HCT116 (cell line): ENCODE data around the gene DNPEP. TPM values are rescaled to one million over a fixed set of nuclear protein-coding genes. Genes with fewer than 3 reads are reported as not detected.

Source experiments
- ATAC-seq: fragments of 200-7000 bp; cut with Tn5 transposase; 2 replicates; pipeline ENCODE4 v1.9.1; 2020; ENCODE audit warnings: mild to moderate bottlenecking, moderate library complexity
- BruUV-seq: library from RNA; stranded (reverse); fragments of 400-500 nt; replicated peaks from 2 replicates; lab custom pipeline; 2021; lab: Mats Ljungman, UMichigan
- CTCF ChIA-PET: fragments of 300-600 bp; sonication (Branson Sonifier 250); formaldehyde crosslinking; loops from one replicate; lab custom pipeline; 2021; ENCODE audit warnings: antibody characterized with exemption; lab: Charles Lee
- POLR2A ChIA-PET: fragments of 300-600, 350-600 bp; sonication (Branson Sonifier 250); formaldehyde crosslinking; loops from one replicate; lab custom pipeline; 2021; ENCODE audit warnings: antibody characterized with exemption; lab: Charles Lee
- RAD21 ChIA-PET, 2 experiments: fragments of 300-600 bp; sonication (Branson Sonifier 250); formaldehyde crosslinking; loops; one replicate each; lab custom pipeline; 2023; ENCODE audit warnings: low total read pairs in 2 of 2; ENCODE audit not compliant: uncharacterized antibody in 2 of 2, unreplicated experiment in 2 of 2, low non-redundant PET in 1 of 2; lab: Charles Lee
- DNase-seq: peaks from one replicate; pipeline ENCODE4 v3.0.0-alpha.2; 2010; ENCODE audit warnings: low read depth, low spot score
- H2AFZ ChIP-seq: fragments of 200-600 bp; shearing (Covaris generic), sonication (generic); 2 replicates; pipeline ENCODE4 v1.6.1; 2017; ENCODE audit warnings: low read depth, mixed run types, mixed read lengths, antibody characterized with exemption, low read length; ENCODE audit not compliant: poor library complexity, severe bottlenecking
- H3K27ac ChIP-seq: 2 replicates; pipeline ENCODE4 v1.5.1; 2012; ENCODE audit warnings: low read depth, low read length
- H3K27me3 ChIP-seq: fragments of 200-600 bp; sonication (generic); 2 replicates; pipeline ENCODE4 v1.6.1; 2016; ENCODE audit warnings: mixed run types, low read length, mixed read lengths; ENCODE audit not compliant: insufficient read depth
- H3K36me3 ChIP-seq, 2 experiments: fragments of 200-500 bp in 1 of 2; fragments of 200-600 bp in 1 of 2; sonication (Bioruptor generic) in 1 of 2; sonication (generic) in 1 of 2; 2 replicates each; pipeline versions ENCODE4 v1.5.1 to v1.6.1; 2014 to 2016; ENCODE audit warnings: low read length in 2 of 2, inconsistent platforms in 1 of 2, mixed read lengths in 1 of 2, mixed run types in 1 of 2; ENCODE audit not compliant: insufficient read depth in 2 of 2, control insufficient read depth in 1 of 2
- H3K4me1 ChIP-seq, 2 experiments: fragments of 200-600 bp in 1 of 2; sonication (generic) in 1 of 2; 2 replicates each; pipeline versions ENCODE4 v1.5.1 to v1.6.1; 2012 to 2017; ENCODE audit warnings: low read length in 2 of 2, inconsistent platforms in 1 of 2, mild to moderate bottlenecking in 1 of 2, mixed read lengths in 1 of 2, mixed run types in 1 of 2, moderate library complexity in 1 of 2; ENCODE audit not compliant: insufficient read depth in 2 of 2, control insufficient read depth in 1 of 2
- H3K4me2 ChIP-seq: fragments of 200-600 bp; sonication (generic); 2 replicates; pipeline ENCODE4 v1.6.1; 2017; ENCODE audit warnings: mixed run types, low read length, mixed read lengths
- H3K4me3 ChIP-seq, 2 experiments: fragments of 200-600 bp in 1 of 2; sonication (generic) in 1 of 2; replicated peaks in 1 of 2; 2 replicates each; pipeline ENCODE4 v1.5.1; 2011 to 2016; ENCODE audit warnings: low read length in 2 of 2, control low read depth in 1 of 2, low read depth in 1 of 2, mild to moderate bottlenecking in 1 of 2, mixed read lengths in 1 of 2, mixed run types in 1 of 2
- H3K79me2 ChIP-seq: fragments of 200-600 bp; sonication (generic); 2 replicates; pipeline ENCODE4 v1.6.1; 2017; ENCODE audit warnings: mild to moderate bottlenecking, mixed run types, low read length, moderate library complexity, mixed read lengths; ENCODE audit not compliant: insufficient read depth
- H3K9ac ChIP-seq: fragments of 200-600 bp; sonication (generic); 2 replicates; pipeline ENCODE4 v1.6.1; 2016; ENCODE audit warnings: low read length, mixed read lengths
- H3K9me2 ChIP-seq: fragments of 200-600 bp; sonication (generic), shearing (Covaris generic); 2 replicates; pipeline ENCODE4 v1.6.1; 2017; ENCODE audit warnings: mixed run types, mild to moderate bottlenecking, moderate library complexity; ENCODE audit not compliant: insufficient read depth
- H3K9me3 ChIP-seq, 2 experiments: fragments of 200-500 bp in 1 of 2; fragments of 200-600 bp in 1 of 2; sonication (Bioruptor generic) in 1 of 2; sonication (generic) in 1 of 2; 2 replicates each; pipeline ENCODE4 v1.6.1; 2014 to 2017; ENCODE audit warnings: low read length in 2 of 2, mixed read lengths in 2 of 2, inconsistent platforms in 1 of 2, low read depth in 1 of 2, mild to moderate bottlenecking in 1 of 2, mixed run types in 1 of 2, moderate library complexity in 1 of 2; ENCODE audit not compliant: control insufficient read depth in 1 of 2, insufficient read depth in 1 of 2
- H4K20me1 ChIP-seq: fragments of 200-600 bp; sonication (generic), shearing (Covaris generic); 2 replicates; pipeline ENCODE4 v1.6.1; 2017; ENCODE audit warnings: mixed run types, mild to moderate bottlenecking, moderate library complexity; ENCODE audit not compliant: insufficient read depth
- CEBPB ChIP-seq: IDR thresholded peaks from 2 replicates; pipeline ENCODE4 v1.6.1; 2012; ENCODE audit warnings: low read depth
- EZH2phosphoT487 ChIP-seq: fragments of 200-600 bp; IDR thresholded peaks from 2 replicates; pipeline ENCODE4 v1.6.1; 2018; ENCODE audit warnings: antibody characterized with exemption, borderline replicate concordance
- JUND ChIP-seq: IDR thresholded peaks from 2 replicates; pipeline ENCODE4 v1.6.1; 2012
- POLR2A ChIP-seq: IDR thresholded peaks from 2 replicates; pipeline ENCODE4 v1.7.0; 2011; ENCODE audit warnings: borderline replicate concordance; ENCODE audit not compliant: insufficient read depth, insufficient read length; ENCODE audit errors: extremely low read depth
- POLR2AphosphoS5 ChIP-seq: IDR thresholded peaks from 2 replicates; pipeline ENCODE4 v1.6.1; 2011; ENCODE audit warnings: mild to moderate bottlenecking, low read depth, low read length, moderate library complexity
- RAD21 ChIP-seq: IDR thresholded peaks from 2 replicates; pipeline ENCODE4 v1.6.1; 2012; ENCODE audit warnings: low read depth, mild to moderate bottlenecking
- SIN3A ChIP-seq: IDR thresholded peaks from 2 replicates; pipeline ENCODE4 v1.6.1; 2012; ENCODE audit warnings: low read depth
- TCF7L2 ChIP-seq: IDR thresholded peaks from 2 replicates; pipeline ENCODE4 v1.7.0; 2011; ENCODE audit warnings: borderline replicate concordance, inconsistent platforms; ENCODE audit not compliant: insufficient read depth, insufficient read length; ENCODE audit errors: extremely low read depth
- ZFX ChIP-seq: fragments of 450-650 bp; IDR thresholded peaks from 2 replicates; pipeline ENCODE4 v1.6.1; 2017
- ZNF274 ChIP-seq: fragments of 200-500 bp; sonication (Bioruptor generic); IDR thresholded peaks from 2 replicates; pipeline ENCODE4 v1.6.1; 2014; ENCODE audit warnings: mild to moderate bottlenecking, low read depth, low read length, inconsistent platforms
- intact Hi-C: fragments of 100-400 bp; cut with micrococcal nuclease; formaldehyde crosslinking; loops from 2 replicates; pipeline ENCODE4 v1.10.0; 2022
- total RNA-seq: library from RNA; stranded (reverse); gene quantifications from one replicate; pipeline ENCODE4 v1.2.1, GENCODE V29; 2021; ENCODE audit not compliant: unreplicated experiment
- TF ChIP-seq, protein P1 (sequence below): IDR thresholded peaks from 2 replicates; pipeline ENCODE4 v1.6.1; 2012; ENCODE audit warnings: low read depth
- TF ChIP-seq, protein P2 (sequence below): IDR thresholded peaks from 2 replicates; pipeline ENCODE4 v1.6.1; 2011; ENCODE audit warnings: mild to moderate bottlenecking, low read length, moderate library complexity; ENCODE audit not compliant: insufficient replicate concordance; ENCODE audit errors: extremely low read depth
- TF ChIP-seq, protein P3 (sequence below): IDR thresholded peaks from 2 replicates; pipeline ENCODE4 v1.6.1; 2012

DNPEP gene
- total RNA-seq, 1 experiment from 2014 or later = 80.1 TPM

DNA sequence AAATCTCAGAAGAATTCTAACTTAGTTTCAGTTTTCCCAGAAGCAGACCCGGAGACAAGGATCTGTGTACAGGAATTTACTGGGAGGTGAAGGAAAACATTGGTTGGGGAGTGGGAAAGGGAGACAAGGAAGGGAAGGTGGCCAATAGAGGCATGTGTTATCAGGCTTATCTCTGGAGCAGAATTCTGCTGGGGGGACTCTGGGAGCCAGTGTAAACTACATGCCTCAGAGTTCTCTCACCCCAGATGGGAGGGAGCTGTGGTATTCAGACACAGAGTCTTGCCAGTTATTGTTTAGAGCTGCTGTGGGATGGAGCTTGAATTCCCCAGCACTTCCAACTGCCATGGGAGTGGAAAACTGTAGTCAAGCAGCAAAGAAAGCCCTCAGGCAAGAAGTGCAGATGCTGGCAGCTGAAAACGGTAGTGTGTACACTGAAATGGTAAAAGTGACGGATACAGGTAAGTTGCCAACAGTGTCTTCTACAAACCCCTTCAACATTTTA lies 19.0 kb downstream of the DNPEP start:
- no peak overlapping the region for H3K27ac ChIP-seq

DNA sequence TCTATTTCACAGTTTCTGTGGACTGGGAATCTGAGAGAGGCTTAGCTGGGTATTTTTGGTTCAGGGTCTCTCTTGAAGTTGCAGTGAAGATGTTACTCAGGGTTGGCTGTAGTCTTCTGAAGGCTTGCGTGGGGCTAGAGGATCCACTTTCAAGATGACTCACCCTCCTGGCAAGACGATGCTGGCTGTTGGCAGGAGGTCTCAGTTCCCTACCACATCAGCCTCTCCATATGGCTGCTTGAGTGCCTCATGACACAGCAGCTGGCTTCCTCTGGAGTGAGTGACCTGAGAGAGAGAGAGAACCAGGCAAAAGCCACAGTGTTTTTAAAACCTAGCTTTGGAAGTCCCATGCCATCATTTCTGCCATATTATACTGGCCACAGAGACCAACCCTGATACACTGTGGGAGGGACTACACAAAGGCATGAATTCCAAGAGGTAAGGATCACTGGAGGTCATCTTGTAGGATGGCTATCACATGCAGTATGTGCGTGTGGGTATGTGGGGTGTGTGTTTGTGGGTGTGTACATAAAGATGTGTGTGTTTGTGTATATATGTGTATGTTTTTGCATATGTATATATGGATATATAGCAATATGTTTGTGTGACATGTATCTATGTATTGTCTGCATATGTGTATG lies 25.1 kb downstream of the DNPEP start:
- Histone ChIP-seq H2AFZ (peak overlapping the region; percentile 61), H3K9me2 (no peaks in the 10 kb centered on the region), H3K9me3 (no peaks in the 10 kb centered on the region), H3K79me2 (no peaks in the 10 kb centered on the region), H3K4me3 (peak overlapping the region in 1 of 2 experiments; percentile 18; a peak in 1 of 4 replicates), H3K4me2 (peak overlapping the region; percentile 64), H3K36me3 (no peaks in the 10 kb centered on the region), H3K27me3 (no peaks in the 10 kb centered on the region), H3K9ac (no peak overlapping the region), H4K20me1 (no peaks in the 10 kb centered on the region), H3K27ac (no peak overlapping the region), H3K4me1 (peaks cover 8 to 16% of the 10 kb centered on the region in 2 experiments; a peak in 3 of 4 replicates)
- ATAC-seq = peak; percentile 89
- POLR2A ChIA-PET = no interaction called here
- DNase-seq = no peak
- CTCF ChIA-PET = no interaction called here
- no TSS peak for BruUV-seq
- RAD21 ChIA-PET = no interaction called here
- intact Hi-C loops = no loop called here
- TF ChIP-seq SIN3A (peak; percentile 21; the same call in 1 of the 2 replicates), POLR2AphosphoS5 (no peak), CEBPB (no peak), TCF7L2 (no peak), EZH2phosphoT487 (no peak), ZNF274 (no peak), POLR2A (no peak), RAD21 (no peak)
- TF ChIP-seq, protein P1, sequence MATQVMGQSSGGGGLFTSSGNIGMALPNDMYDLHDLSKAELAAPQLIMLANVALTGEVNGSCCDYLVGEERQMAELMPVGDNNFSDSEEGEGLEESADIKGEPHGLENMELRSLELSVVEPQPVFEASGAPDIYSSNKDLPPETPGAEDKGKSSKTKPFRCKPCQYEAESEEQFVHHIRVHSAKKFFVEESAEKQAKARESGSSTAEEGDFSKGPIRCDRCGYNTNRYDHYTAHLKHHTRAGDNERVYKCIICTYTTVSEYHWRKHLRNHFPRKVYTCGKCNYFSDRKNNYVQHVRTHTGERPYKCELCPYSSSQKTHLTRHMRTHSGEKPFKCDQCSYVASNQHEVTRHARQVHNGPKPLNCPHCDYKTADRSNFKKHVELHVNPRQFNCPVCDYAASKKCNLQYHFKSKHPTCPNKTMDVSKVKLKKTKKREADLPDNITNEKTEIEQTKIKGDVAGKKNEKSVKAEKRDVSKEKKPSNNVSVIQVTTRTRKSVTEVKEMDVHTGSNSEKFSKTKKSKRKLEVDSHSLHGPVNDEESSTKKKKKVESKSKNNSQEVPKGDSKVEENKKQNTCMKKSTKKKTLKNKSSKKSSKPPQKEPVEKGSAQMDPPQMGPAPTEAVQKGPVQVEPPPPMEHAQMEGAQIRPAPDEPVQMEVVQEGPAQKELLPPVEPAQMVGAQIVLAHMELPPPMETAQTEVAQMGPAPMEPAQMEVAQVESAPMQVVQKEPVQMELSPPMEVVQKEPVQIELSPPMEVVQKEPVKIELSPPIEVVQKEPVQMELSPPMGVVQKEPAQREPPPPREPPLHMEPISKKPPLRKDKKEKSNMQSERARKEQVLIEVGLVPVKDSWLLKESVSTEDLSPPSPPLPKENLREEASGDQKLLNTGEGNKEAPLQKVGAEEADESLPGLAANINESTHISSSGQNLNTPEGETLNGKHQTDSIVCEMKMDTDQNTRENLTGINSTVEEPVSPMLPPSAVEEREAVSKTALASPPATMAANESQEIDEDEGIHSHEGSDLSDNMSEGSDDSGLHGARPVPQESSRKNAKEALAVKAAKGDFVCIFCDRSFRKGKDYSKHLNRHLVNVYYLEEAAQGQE = no peak
- TF ChIP-seq, protein P2, sequence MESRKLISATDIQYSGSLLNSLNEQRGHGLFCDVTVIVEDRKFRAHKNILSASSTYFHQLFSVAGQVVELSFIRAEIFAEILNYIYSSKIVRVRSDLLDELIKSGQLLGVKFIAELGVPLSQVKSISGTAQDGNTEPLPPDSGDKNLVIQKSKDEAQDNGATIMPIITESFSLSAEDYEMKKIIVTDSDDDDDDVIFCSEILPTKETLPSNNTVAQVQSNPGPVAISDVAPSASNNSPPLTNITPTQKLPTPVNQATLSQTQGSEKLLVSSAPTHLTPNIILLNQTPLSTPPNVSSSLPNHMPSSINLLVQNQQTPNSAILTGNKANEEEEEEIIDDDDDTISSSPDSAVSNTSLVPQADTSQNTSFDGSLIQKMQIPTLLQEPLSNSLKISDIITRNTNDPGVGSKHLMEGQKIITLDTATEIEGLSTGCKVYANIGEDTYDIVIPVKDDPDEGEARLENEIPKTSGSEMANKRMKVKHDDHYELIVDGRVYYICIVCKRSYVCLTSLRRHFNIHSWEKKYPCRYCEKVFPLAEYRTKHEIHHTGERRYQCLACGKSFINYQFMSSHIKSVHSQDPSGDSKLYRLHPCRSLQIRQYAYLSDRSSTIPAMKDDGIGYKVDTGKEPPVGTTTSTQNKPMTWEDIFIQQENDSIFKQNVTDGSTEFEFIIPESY = no peak

More for the DNA sequence above, 19.0 kb downstream of the DNPEP start:
- Histone ChIP-seq H4K20me1 (no peaks in the 10 kb centered on the region), H3K4me1 (peaks cover 0 to 15% of the 10 kb centered on the region in 2 experiments; a peak in 2 of 4 replicates), H3K9me2 (no peaks in the 10 kb centered on the region)
- ChIA-PET CTCF (no interaction called here), RAD21 (no interaction called here)
- intact Hi-C loops = no loop called here
- BruUV-seq = no TSS peak
- no peak for TF ChIP-seq TCF7L2
- TF ChIP-seq JUND = no peak
- no peak for TF ChIP-seq ZFX
- TF ChIP-seq, protein P3, sequence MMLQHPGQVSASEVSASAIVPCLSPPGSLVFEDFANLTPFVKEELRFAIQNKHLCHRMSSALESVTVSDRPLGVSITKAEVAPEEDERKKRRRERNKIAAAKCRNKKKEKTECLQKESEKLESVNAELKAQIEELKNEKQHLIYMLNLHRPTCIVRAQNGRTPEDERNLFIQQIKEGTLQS = 0 out of 2 replicates have a peak, but pooled peaks have one; percentile 4
- no peak for TF ChIP-seq POLR2AphosphoS5
- TF ChIP-seq, all 23 proteins: peak for 1
- Histone ChIP-seq H3K79me2 (no peaks in the 10 kb centered on the region), H3K4me2 (no peak overlapping the region), H3K36me3 (peaks cover under 1 to 1% of the 10 kb centered on the region in 2 experiments; a peak in 2 of 4 replicates), H3K9ac (no peak overlapping the region), H3K9me3 (no peaks in the 10 kb centered on the region), H2AFZ (no peak overlapping the region), H3K4me3 (no peak overlapping the region), H3K27me3 (no peaks in the 10 kb centered on the region)
- POLR2A ChIA-PET = no interaction called here
- DNase-seq (no peak), ATAC-seq (no peak)
